COLO668 (cell line): Measurements from ENCODE around the gene PSMA1.
"Not testable (repeated sequence)": the region's sequence is repeated elsewhere in the genome, so short reads cannot be mapped to it uniquely, and the experiment has no call there.

ENCODE experiments used
- DNase-seq: peaks from one replicate; lab custom pipeline; 2025; ENCODE audit not compliant: unreplicated experiment; lab: John Stamatoyannopoulos, UW

PSMA1 gene

GRCh38 chr11:14519917-14520746 is at the start of gene PSMA1:
TSS of gene PSMA1 (minus strand) at chr11:14520386. CDS start at chr11:14520299, 87 bp downstream.
- peak; percentile 97 for DNase-seq

DNA sequence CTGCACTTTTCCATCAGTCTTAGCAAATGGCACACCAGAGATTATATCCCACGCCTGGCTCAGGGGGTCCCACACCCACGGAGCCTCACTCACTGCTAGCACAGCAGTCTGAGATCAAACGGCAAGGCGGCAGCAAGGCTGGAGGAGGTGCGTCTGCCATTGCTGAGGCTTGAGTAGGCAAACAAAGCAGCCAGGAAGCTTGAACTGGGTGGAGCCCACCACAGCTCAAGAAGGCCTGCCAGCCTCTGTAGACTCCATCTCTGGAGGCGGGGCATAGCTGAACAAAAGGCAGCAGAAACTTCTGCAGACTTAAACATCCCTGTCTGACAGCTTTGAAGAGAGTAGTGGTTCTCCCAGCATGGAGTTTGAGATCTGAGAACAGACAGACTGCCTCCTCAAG is 49.3 kb upstream of the PSMA1 start:
- DNase-seq: not testable (repeated sequence)

DNA sequence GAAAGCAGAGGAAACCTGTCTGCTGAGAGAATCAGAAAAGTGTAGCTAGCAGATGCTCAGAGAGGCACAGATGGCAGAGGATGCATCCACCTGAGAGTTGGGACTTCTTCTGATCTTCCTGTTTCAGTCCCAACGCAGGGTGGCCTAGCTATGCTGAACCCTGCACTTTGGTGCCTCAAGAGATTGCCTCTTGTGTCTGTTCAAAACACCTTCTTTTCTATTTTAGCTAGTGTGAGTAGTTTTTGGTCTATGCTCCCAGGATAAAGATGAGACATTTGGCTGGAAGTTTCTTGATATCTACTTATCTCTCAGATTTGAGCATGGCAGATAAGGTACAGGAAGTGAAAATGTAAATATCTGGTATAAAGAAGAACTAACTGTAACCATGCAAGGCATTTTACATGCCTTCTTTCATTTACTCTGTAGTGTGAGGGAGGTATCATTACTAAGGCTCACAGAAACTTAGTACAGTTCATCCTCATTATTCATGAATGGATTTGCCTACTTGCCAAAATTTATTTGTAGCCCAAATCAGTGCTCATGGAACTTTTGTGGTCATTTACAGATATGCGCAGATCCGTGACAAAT is 47.0 kb upstream of the PSMA1 start:
- DNase-seq: no peak

DNA sequence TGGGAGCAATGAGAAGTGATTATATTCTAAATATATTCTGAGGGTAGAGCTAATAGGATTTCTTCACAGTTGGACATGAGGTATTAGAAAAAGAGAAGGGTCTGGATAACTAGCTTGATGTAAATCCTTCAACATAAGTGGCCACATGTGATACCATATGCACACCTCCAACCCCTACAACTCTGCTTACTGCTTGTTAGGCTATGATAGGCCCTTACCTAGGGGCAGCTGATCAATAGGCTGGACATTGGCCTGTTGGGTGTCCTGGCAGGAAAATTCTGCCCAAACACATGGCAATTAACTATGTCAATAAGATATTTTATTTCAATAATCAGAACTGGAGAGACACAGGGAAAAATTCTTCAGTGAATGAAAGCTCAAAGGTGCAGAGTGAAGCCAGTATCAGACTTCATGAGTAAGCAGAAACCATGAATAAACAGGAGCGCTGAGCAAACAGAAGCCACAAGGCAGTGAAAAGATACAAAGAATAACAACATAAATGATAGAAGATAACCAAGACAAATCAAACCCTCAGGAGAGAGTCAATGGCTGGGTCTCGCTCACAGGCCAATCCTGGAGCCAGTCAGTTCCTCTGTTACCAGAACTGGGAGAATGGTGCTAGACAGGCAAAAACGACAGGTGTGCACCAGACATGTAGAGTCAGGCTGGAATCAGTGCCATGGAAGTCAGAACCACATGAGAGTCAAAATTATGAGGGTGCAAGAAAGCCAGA is 46.3 kb upstream of the PSMA1 start:
- DNase-seq: no peak

DNA sequence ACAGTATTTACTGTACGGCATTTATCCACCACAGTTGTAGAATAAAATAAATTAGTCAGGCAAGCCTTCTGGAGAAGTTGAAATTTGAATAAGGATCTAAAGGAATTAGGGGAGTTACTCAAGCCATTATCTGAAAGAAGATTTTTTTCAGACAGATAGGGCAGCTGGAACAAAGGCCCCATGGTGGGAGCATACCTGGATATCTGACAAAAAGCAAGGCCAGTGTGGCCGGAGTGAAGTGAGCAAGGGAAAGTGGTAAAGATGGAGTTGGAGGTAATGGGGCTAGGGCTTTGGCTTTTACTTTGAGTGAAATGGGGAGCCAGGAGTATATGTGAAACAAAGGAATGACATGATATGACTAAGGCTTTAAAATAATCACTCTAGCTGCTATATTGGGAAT is 45.7 kb upstream of the PSMA1 start:
- DNase-seq: no peak

- no peak for DNase-seq
Observed at GRCh38 chr11:14555818-14556217, 35.6 kb upstream of the PSMA1 start.

DNA sequence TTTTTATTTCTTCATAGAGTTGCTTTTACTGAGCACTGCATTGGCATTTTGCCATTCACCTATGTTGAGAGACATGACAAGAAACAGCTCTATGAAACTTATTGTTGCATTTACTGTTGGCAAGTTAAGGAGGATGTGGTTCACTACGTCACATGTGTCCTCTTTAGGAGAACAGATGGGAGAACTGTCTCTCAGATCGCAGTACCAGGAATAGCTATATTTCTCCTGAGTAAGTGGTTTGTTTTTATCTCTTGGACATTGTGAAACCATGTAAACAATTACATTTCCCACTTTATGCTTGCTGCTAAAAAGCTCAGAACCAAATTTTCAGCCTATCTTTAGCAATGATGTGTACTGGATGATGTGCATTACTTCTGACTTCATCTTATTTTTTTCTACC is 34.8 kb upstream of the PSMA1 start:
- no peak for DNase-seq

GRCh38 chr11:14552089-14552488 is 31.9 kb upstream of the PSMA1 start:
- no peak for DNase-seq

- no peak for DNase-seq
Observed at GRCh38 chr11:14551380-14551779, 31.2 kb upstream of the PSMA1 start.

DNA sequence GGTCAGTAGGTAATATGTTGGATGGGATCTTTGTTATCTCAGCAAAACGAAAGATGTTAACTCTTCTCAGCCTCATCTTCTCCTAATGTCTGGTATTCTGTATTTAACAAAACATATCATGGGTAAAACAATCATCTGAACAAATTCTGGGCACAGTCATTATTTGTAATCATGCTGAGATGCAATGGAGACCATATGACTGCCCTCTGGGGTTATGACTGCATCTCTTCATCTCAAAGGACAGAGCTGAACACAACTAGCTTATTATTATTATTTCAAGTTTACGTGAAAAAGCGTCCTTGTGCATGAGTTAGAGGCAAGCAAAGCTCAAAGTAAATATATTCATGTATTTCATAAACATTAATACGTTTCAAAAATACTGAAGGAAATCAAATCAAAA is 29.7 kb upstream of the PSMA1 start:
- no peak for DNase-seq

GRCh38 chr11:14547440-14547839 is 27.3 kb upstream of the PSMA1 start:
- DNase-seq: no peak

DNA sequence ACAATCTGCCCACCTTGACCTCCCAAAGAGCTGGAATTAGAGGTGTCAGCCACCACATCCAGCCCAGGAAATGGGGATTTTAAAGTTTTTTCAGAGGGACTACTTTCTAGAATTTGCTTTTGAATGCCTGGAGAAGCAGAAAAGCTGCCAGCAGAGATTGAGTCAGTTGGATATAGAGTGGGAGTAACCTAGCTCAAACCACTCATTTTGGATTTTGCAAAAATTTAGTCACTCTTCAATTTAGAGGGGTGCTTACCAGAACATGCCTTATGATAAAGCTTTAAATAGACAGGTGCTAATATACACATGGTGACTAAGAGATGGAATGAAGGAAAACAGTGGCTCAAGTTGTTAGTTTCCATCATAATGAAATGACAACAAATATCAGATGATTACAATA is 26.5 kb upstream of the PSMA1 start:
- DNase-seq: no peak

- no peak for DNase-seq
Observed at GRCh38 chr11:14544611-14545010, 24.4 kb upstream of the PSMA1 start.

- DNase-seq: no peak
Observed at GRCh38 chr11:14543260-14543659, 23.1 kb upstream of the PSMA1 start.

DNA sequence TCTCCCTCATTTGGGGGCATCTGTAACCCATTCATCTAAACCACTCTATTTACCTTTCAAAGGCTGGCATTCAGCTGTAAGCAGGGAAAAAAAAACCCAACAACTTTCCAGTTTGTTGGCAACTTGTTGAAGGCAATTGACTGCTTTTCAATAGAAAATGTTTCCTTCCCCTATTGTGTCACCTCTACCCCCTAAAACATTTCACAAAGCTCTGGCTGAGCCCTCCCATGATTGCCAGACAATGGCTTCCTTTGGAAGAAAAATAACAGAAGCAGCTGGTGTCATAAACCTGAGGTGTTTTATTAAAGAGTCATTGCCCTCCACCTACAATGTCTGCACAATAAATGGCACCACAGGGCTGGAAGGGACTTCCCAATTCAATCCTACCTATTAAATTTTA is 22.1 kb upstream of the PSMA1 start:
- DNase-seq: no peak

DNA sequence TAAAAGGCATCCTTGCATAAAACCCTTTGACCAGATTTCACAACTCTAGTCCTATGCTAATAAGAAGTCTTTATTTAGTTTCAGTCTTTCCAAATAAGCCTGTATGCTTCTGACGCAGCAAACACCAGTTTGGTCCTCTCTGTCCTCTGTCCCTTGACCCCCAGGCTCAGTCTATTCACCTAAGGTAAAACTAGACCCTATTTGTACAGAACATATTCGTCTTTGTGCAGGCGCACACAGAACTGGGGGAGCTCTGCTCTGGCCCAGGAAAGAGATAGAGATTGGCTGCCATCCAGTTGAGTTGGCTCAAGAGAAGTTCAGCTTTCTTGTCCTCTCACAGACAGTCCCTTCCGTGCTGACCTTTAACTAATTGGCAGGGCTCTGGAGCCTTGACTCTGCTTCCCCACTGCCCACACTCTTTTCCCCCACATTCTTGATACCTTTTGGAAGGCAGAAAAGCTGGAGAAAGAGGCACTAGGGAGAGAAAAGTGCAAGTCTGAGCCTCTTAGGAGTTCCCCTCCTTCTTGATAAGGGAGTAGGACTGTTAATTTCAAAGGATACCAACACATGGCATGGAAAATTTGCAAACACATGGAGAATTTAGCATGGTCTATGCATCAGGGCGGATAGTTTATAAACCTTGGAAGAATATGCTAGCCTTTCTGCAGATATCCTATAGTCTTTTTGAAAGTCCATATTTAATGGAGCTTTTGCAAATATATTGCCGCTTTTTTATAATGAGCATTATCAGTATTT is 21.2 kb upstream of the PSMA1 start:
- no peak for DNase-seq

- no peak for DNase-seq
Observed at GRCh38 chr11:14539982-14540421, 19.8 kb upstream of the PSMA1 start.

DNA sequence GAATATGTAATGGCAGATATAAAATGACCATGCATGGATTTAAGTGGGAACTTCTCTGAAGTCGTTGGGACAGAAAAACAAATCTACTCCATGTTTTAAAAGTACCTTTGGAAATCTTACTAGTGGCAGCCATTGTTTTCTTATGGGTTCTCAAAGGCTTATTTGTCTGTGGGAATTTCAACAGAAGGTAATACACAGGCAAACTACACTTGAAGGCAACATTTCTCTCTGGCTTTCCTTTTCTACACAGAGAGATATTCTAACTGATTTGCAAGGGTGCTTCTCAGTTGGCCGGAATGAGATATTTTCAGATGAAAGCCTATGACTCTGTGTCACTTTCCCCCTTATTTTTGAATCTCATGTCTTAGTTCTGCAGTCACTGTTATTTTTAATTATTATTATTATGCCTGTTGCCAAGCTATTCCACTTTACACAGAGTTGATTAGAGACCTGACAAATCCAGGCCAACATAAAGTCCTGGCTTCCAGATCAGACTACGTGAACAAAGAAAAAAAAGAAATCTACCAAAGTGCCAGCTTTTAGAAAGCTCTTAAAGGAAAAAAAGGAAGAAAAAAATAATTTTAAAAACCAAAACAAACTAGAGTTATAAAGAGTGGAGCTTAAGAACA is 18.9 kb upstream of the PSMA1 start:
- DNase-seq: no peak

DNA sequence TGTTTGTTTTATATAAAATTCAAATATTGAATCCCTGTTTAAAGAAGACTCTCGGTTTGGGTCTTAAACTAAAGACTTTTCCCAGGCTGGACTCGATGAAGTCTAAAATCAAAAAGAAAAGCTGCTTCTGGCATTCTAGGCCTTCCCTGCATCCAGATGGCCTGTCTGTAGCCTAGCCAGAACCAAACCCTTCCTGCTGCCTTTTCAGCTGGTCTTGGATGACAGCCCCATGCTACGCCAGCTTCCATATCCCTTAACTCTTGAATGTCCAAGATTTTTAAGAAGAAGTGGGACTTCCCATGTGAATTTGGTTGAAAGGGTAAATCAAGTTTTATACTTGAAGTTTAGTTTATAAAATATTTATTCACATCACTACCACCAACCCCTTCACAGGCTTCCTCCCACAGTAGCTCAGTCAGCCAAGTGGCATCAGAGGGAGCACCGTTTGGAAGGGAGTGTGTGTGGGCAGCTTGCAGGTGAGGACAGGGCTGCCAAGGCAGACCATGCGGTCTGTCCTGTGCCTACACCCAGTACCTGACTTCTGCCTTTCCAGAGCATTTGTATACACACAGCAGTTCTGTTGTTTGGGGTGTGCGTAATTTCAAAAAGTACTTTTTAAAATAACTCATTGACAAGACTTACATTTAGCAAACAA is 18.2 kb upstream of the PSMA1 start:
- no peak for DNase-seq

- peak; percentile 20 for DNase-seq
Observed at GRCh38 chr11:14537134-14537599, 17.0 kb upstream of the PSMA1 start.
